GM12878 (cell line): Measurements from ENCODE around the gene UBXN11. TPM values are rescaled to one million over a fixed set of nuclear protein-coding genes. Genes with fewer than 3 reads are reported as not detected.

Experiments used
- GABPA ChIP-seq: IDR thresholded peaks from 2 replicates; pipeline ENCODE4 v1.6.1; 2014; ENCODE audit warnings: antibody characterized with exemption, low read depth, mild to moderate bottlenecking, inconsistent platforms
- JUNB ChIP-seq: IDR thresholded peaks from 2 replicates; pipeline ENCODE4 v1.6.1; 2016; ENCODE audit warnings: antibody characterized with exemption, mild to moderate bottlenecking
- MTA3 ChIP-seq: IDR thresholded peaks from 2 replicates; pipeline ENCODE4 v1.6.1; 2012; ENCODE audit warnings: low read length, inconsistent platforms, borderline replicate concordance
- NFIC ChIP-seq: IDR thresholded peaks from 2 replicates; pipeline ENCODE4 v1.6.1; 2012; ENCODE audit warnings: low read depth, mild to moderate bottlenecking, inconsistent platforms, low read length, moderate library complexity
- NR2C1 ChIP-seq: fragments of 450-650 bp; IDR thresholded peaks from 2 replicates; pipeline ENCODE4 v1.6.1; 2017; ENCODE audit warnings: antibody characterized with exemption, mild to moderate bottlenecking, moderate library complexity
- SMARCA5 ChIP-seq: fragments of 450-650 bp; IDR thresholded peaks from 2 replicates; pipeline ENCODE4 v1.6.1; 2017; ENCODE audit warnings: mild to moderate bottlenecking
- STAT3 ChIP-seq: IDR thresholded peaks from 2 replicates; pipeline ENCODE4 v1.6.1; 2011; ENCODE audit warnings: low read depth, low read length, improper control_type of control experiment
- SUPT20H ChIP-seq: IDR thresholded peaks from 2 replicates; pipeline ENCODE4 v1.6.1; 2011; ENCODE audit warnings: low read depth, mild to moderate bottlenecking, low read length, moderate library complexity, borderline replicate concordance; ENCODE audit not compliant: control insufficient read depth
- TCF12 ChIP-seq: IDR thresholded peaks from 2 replicates; pipeline ENCODE4 v1.6.1; 2011; ENCODE audit warnings: low read depth, mild to moderate bottlenecking, low read length
- ZNF217 ChIP-seq: fragments of 450-650 bp; IDR thresholded peaks from 2 replicates; pipeline ENCODE4 v1.6.1; 2017; ENCODE audit warnings: antibody characterized with exemption, mild to moderate bottlenecking
- ZNF622 ChIP-seq: fragments of 450-650 bp; IDR thresholded peaks from 2 replicates; pipeline ENCODE4 v1.6.1; 2017; ENCODE audit warnings: mild to moderate bottlenecking, inconsistent platforms
- polyA plus RNA-seq, 11 experiments: library from polyadenylated mRNA; depleted of rRNA in 4 of 11; unstranded in 6 of 11; stranded (reverse) in 5 of 11; fragments of >200 nt; fragmentation: Nextera tagmentation in 4 of 11; fragmentation: Illumina TruSeq in 1 of 11; extraction: Ambion mirVana in 4 of 11; extraction: Trizol in 1 of 11; gene quantifications; 1 replicate in 1 of 11; 2 replicates in 10 of 11; pipeline versions ENCODE4 v1.2.1 to v1.2.3, GENCODE V29; 2011 to 2016; ENCODE audit warnings: inconsistent platforms in 2 of 11, missing spikeins in 2 of 11, low read depth in 1 of 11
- total RNA-seq, 4 experiments: library from RNA; depleted of rRNA in 3 of 4; stranded (reverse); fragments of >200 nt in 3 of 4; fragmentation: Illumina TruSeq in 1 of 4; extraction: Trizol in 1 of 4; gene quantifications; 2 replicates each; pipeline versions ENCODE4 v1.2.1 to v1.2.3, GENCODE V29; 2013 to 2021
- TF ChIP-seq, protein P1 (sequence below): IDR thresholded peaks from 2 replicates; pipeline ENCODE4 v1.6.1; 2012; ENCODE audit warnings: low read depth, low read length, improper control_type of control experiment
- TF ChIP-seq, protein P2 (sequence below): IDR thresholded peaks from 2 replicates; pipeline ENCODE4 v1.6.1; 2012; ENCODE audit warnings: mild to moderate bottlenecking, low read depth, low read length
- TF ChIP-seq, protein P3 (sequence below): fragments of 450-650 bp; formaldehyde crosslinking; IDR thresholded peaks from 2 replicates; pipeline ENCODE4 v1.5.0; 2022; ENCODE audit warnings: mild to moderate bottlenecking, missing genetic modification characterization
- TF ChIP-seq, protein P4 (sequence below): fragments of 150-350 bp; IDR thresholded peaks from 2 replicates; pipeline ENCODE4 v1.6.1; 2014; ENCODE audit warnings: mild to moderate bottlenecking, low read depth, low read length
- TF ChIP-seq, protein P5 (sequence below): fragments of 450-650 bp; IDR thresholded peaks from 2 replicates; pipeline ENCODE4 v1.6.1; 2017; ENCODE audit warnings: low read depth, mild to moderate bottlenecking, moderate library complexity

UBXN11 gene
- total and polyA plus RNA-seq, 10 of the 15 experiments (the other 5 are each of a cell fraction or from before 2014, with no cell fraction given), result 0.32 to 34.4 (median 9.6) TPM

DNA sequence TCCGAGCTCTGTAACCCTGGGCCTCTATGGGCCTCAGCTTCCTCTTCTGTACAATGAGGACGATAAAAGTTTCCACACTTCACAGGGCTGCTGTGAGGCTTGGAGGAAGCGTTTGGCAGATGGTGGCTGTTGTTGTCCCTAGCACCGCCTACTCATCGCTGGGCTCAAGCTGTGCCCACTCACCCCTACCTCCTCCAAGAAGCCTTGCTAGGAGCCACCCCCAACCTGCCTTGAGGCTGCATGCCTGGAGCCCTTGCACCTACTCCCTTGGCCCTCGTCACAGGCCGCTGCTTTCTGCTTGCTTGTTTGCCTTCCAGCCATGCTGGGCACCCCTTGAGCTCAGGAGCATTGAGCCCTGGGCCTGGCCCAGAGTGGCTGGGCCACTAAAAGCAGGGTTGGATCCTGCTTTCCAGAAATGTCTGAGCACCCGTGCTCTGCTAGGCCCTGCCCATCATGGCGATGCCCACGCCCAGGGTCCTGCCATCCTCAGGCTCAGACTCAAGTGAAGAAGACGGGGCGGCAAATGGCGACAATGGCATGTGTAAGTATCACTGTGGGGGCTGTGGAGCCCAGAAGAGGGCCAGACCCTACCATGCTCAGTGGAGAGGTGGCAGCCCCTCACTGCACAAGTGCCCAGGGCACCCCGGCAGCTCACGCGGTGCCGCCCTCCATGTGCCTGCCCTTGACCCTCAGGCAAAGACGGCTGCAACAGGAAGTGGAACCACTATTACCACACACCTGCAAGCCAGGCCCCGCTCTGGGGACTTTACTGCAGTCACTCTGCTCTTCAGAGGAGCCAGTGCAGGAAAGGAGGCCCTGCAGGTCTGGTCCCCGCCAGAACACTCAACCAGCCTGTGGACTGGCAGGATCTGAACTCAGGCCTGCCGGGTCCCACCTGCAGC lies 17.0 kb downstream of the UBXN11 start (continued):
- TF ChIP-seq, protein P1, sequence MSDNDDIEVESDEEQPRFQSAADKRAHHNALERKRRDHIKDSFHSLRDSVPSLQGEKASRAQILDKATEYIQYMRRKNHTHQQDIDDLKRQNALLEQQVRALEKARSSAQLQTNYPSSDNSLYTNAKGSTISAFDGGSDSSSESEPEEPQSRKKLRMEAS, result peak; percentile 40; the same call in 1 of the 2 replicates
- TF ChIP-seq ZNF217 (no peak), ZNF622 (no peak), TCF12 (0 out of 2 replicates have a peak, but pooled peaks have one; percentile 47), GABPA (no peak), JUNB (no peak), STAT3 (no peak), NR2C1 (no peak), SUPT20H (no peak), SMARCA5 (no peak), NFIC (no peak), MTA3 (no peak)
- TF ChIP-seq, protein P2, sequence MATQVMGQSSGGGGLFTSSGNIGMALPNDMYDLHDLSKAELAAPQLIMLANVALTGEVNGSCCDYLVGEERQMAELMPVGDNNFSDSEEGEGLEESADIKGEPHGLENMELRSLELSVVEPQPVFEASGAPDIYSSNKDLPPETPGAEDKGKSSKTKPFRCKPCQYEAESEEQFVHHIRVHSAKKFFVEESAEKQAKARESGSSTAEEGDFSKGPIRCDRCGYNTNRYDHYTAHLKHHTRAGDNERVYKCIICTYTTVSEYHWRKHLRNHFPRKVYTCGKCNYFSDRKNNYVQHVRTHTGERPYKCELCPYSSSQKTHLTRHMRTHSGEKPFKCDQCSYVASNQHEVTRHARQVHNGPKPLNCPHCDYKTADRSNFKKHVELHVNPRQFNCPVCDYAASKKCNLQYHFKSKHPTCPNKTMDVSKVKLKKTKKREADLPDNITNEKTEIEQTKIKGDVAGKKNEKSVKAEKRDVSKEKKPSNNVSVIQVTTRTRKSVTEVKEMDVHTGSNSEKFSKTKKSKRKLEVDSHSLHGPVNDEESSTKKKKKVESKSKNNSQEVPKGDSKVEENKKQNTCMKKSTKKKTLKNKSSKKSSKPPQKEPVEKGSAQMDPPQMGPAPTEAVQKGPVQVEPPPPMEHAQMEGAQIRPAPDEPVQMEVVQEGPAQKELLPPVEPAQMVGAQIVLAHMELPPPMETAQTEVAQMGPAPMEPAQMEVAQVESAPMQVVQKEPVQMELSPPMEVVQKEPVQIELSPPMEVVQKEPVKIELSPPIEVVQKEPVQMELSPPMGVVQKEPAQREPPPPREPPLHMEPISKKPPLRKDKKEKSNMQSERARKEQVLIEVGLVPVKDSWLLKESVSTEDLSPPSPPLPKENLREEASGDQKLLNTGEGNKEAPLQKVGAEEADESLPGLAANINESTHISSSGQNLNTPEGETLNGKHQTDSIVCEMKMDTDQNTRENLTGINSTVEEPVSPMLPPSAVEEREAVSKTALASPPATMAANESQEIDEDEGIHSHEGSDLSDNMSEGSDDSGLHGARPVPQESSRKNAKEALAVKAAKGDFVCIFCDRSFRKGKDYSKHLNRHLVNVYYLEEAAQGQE, result no peak
- TF ChIP-seq, protein P3, sequence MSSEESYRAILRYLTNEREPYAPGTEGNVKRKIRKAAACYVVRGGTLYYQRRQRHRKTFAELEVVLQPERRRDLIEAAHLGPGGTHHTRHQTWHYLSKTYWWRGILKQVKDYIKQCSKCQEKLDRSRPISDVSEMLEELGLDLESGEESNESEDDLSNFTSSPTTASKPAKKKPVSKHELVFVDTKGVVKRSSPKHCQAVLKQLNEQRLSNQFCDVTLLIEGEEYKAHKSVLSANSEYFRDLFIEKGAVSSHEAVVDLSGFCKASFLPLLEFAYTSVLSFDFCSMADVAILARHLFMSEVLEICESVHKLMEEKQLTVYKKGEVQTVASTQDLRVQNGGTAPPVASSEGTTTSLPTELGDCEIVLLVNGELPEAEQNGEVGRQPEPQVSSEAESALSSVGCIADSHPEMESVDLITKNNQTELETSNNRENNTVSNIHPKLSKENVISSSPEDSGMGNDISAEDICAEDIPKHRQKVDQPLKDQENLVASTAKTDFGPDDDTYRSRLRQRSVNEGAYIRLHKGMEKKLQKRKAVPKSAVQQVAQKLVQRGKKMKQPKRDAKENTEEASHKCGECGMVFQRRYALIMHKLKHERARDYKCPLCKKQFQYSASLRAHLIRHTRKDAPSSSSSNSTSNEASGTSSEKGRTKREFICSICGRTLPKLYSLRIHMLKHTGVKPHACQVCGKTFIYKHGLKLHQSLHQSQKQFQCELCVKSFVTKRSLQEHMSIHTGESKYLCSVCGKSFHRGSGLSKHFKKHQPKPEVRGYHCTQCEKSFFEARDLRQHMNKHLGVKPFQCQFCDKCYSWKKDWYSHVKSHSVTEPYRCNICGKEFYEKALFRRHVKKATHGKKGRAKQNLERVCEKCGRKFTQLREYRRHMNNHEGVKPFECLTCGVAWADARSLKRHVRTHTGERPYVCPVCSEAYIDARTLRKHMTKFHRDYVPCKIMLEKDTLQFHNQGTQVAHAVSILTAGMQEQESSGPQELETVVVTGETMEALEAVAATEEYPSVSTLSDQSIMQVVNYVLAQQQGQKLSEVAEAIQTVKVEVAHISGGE (CRISPR knock-in tag), result no peak
- TF ChIP-seq, protein P4, sequence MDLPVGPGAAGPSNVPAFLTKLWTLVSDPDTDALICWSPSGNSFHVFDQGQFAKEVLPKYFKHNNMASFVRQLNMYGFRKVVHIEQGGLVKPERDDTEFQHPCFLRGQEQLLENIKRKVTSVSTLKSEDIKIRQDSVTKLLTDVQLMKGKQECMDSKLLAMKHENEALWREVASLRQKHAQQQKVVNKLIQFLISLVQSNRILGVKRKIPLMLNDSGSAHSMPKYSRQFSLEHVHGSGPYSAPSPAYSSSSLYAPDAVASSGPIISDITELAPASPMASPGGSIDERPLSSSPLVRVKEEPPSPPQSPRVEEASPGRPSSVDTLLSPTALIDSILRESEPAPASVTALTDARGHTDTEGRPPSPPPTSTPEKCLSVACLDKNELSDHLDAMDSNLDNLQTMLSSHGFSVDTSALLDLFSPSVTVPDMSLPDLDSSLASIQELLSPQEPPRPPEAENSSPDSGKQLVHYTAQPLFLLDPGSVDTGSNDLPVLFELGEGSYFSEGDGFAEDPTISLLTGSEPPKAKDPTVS, result no peak
- TF ChIP-seq, protein P5, sequence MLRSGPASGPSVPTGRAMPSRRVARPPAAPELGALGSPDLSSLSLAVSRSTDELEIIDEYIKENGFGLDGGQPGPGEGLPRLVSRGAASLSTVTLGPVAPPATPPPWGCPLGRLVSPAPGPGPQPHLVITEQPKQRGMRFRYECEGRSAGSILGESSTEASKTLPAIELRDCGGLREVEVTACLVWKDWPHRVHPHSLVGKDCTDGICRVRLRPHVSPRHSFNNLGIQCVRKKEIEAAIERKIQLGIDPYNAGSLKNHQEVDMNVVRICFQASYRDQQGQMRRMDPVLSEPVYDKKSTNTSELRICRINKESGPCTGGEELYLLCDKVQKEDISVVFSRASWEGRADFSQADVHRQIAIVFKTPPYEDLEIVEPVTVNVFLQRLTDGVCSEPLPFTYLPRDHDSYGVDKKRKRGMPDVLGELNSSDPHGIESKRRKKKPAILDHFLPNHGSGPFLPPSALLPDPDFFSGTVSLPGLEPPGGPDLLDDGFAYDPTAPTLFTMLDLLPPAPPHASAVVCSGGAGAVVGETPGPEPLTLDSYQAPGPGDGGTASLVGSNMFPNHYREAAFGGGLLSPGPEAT, result no peak
